Endothelial cell of umbilical vein (primary cell): ENCODE data around the gene RBMS3. TPM values are rescaled to one million over a fixed set of nuclear protein-coding genes. Genes with fewer than 3 reads are reported as not detected.

ENCODE experiments used
- BruUV-seq: library from RNA; stranded (reverse); fragments of 400-500 nt; replicated peaks from 2 replicates; lab custom pipeline; 2021; lab: Mats Ljungman, UMichigan
- CTCF ChIA-PET: fragments of 300-600, 350-600 bp; sonication (Branson Sonifier 250); formaldehyde crosslinking; loops from one replicate; lab custom pipeline; 2021; ENCODE audit warnings: antibody characterized with exemption, inconsistent platforms; lab: Charles Lee
- POLR2A ChIA-PET: fragments of 300-600, 350-600 bp; sonication (Branson Sonifier 250); formaldehyde crosslinking; loops from one replicate; lab custom pipeline; 2021; ENCODE audit warnings: antibody characterized with exemption, inconsistent platforms; lab: Charles Lee
- DNase-seq: peaks from one replicate; pipeline ENCODE4 v3.0.0-alpha.2; 2011; ENCODE audit warnings: low read depth, low spot score
- FAIRE-seq: peaks from 2 replicates; lab custom pipeline; 2011; peaks lifted over from hg19 to GRCh38; lab: Jason Lieb, UNC
- H2AFZ ChIP-seq: 2 replicates; pipeline ENCODE4 v1.6.0; 2012; ENCODE audit warnings: low read depth, low read length, control low read depth, inconsistent platforms
- H3K27ac ChIP-seq: 2 replicates; pipeline ENCODE4 v1.5.1; 2011; ENCODE audit warnings: low read depth, mild to moderate bottlenecking, control low read depth, low read length, moderate library complexity; ENCODE audit not compliant: insufficient read depth
- H3K27me3 ChIP-seq, 2 experiments: 2 replicates each; pipeline versions ENCODE4 v1.6.0 to v1.6.1; 2011; ENCODE audit warnings: low read length in 2 of 2, mixed read lengths in 1 of 2; ENCODE audit not compliant: control insufficient read depth in 2 of 2, insufficient read depth in 2 of 2
- H3K36me3 ChIP-seq, 2 experiments: 2 replicates in 1 of 2; 3 replicates in 1 of 2; pipeline ENCODE4 v1.5.1; 2011; ENCODE audit warnings: low read length in 2 of 2, mild to moderate bottlenecking in 1 of 2, moderate library complexity in 1 of 2; ENCODE audit not compliant: control insufficient read depth in 2 of 2, insufficient read depth in 2 of 2; ENCODE audit errors: extremely low read depth in 1 of 2
- H3K4me1 ChIP-seq: 3 replicates; pipeline ENCODE4 v1.5.1; 2011; ENCODE audit warnings: mild to moderate bottlenecking, low read length; ENCODE audit not compliant: control insufficient read depth, insufficient read depth; ENCODE audit errors: extremely low read depth
- H3K4me2 ChIP-seq: 2 replicates; pipeline ENCODE4 v1.6.1; 2011; ENCODE audit warnings: low read length, control low read depth, mixed read lengths; ENCODE audit not compliant: insufficient read depth
- H3K4me3 ChIP-seq, 3 experiments: fragments of 200-600 bp in 1 of 3; sonication (generic), shearing (Covaris generic) in 1 of 3; replicated peaks in 1 of 3; 2 replicates each; pipeline ENCODE4 v1.5.1; 2011 to 2016; ENCODE audit warnings: control low read depth in 3 of 3, low read length in 3 of 3, mild to moderate bottlenecking in 2 of 3, inconsistent platforms in 1 of 3, low read depth in 1 of 3, moderate library complexity in 1 of 3; ENCODE audit not compliant: insufficient read depth in 1 of 3
- H3K79me2 ChIP-seq: 2 replicates; pipeline ENCODE4 v1.6.0; 2012; ENCODE audit warnings: low read length, inconsistent platforms; ENCODE audit not compliant: control insufficient read depth, insufficient read depth
- H3K9ac ChIP-seq: replicated peaks from 2 replicates; pipeline ENCODE3; 2011; ENCODE audit warnings: low read length, control low read depth; ENCODE audit not compliant: insufficient read depth; ENCODE audit errors: extremely low read depth
- H3K9me1 ChIP-seq: replicated peaks from 3 replicates; pipeline ENCODE4 v1.6.0; 2011; ENCODE audit warnings: mild to moderate bottlenecking, low read length; ENCODE audit not compliant: control insufficient read depth, insufficient read depth; ENCODE audit errors: extremely low read depth
- H3K9me3 ChIP-seq: replicated peaks from 2 replicates; pipeline ENCODE4 v1.5.1; 2012; ENCODE audit warnings: low read length, inconsistent platforms; ENCODE audit not compliant: control insufficient read depth, insufficient read depth
- H4K20me1 ChIP-seq: replicated peaks from 2 replicates; pipeline ENCODE3; 2011; ENCODE audit warnings: mild to moderate bottlenecking, low read length; ENCODE audit not compliant: control insufficient read depth, insufficient read depth; ENCODE audit errors: extremely low read depth
- CTCF ChIP-seq, 2 donors: IDR thresholded peaks; 1 replicate in 1 of 2; 2 replicates in 1 of 2; pipeline ENCODE4 v1.5.1; 2011; ENCODE audit warnings: low read length in 2 of 2, mild to moderate bottlenecking in 2 of 2, moderate library complexity in 2 of 2, control low read depth in 1 of 2, inconsistent platforms in 1 of 2, low read depth in 1 of 2; ENCODE audit not compliant: insufficient read depth in 1 of 2; ENCODE audit errors: extremely low read depth in 1 of 2
- FOS ChIP-seq: IDR thresholded peaks from 2 replicates; pipeline ENCODE4 v1.6.1; 2011; ENCODE audit warnings: mild to moderate bottlenecking, low read length, moderate library complexity, borderline replicate concordance; ENCODE audit not compliant: insufficient read depth
- GATA2 ChIP-seq: IDR thresholded peaks from 2 replicates; pipeline ENCODE4 v1.7.0; 2011; ENCODE audit warnings: low read depth, mild to moderate bottlenecking, moderate library complexity, mixed read lengths, low read length; ENCODE audit not compliant: insufficient read length, insufficient read depth
- JUN ChIP-seq: IDR thresholded peaks from 2 replicates; pipeline ENCODE4 v1.6.1; 2011; ENCODE audit warnings: borderline replicate concordance, low read depth; ENCODE audit not compliant: insufficient read length, insufficient read depth
- MAX ChIP-seq: IDR thresholded peaks from 2 replicates; pipeline ENCODE4 v1.6.1; 2011; ENCODE audit not compliant: insufficient read depth, insufficient read length
- POLR2AphosphoS5 ChIP-seq: IDR thresholded peaks from 2 replicates; pipeline ENCODE4 v1.6.1; 2012; ENCODE audit warnings: low read depth, mild to moderate bottlenecking, control low read depth, low read length, moderate library complexity; ENCODE audit not compliant: insufficient read depth
- dilution Hi-C: fragments of 300-500 bp; cut with MboI; formaldehyde crosslinking; loops from one replicate; pipeline ENCODE4 v1.15.0; 2019; ENCODE audit warnings: low sequenced_read_pairs; ENCODE audit not compliant: extremely low pct_ligation_motif_present
- intact Hi-C: fragments of 100-400 bp; cut with micrococcal nuclease; formaldehyde crosslinking; loops from one replicate; pipeline ENCODE4 v1.10.0; 2022
- polyA plus RNA-seq, 4 experiments: library from polyadenylated mRNA; depleted of rRNA in 3 of 4; stranded (reverse) in 3 of 4; unstranded in 1 of 4; fragments of >200 nt; gene quantifications; 2 replicates each; pipeline versions ENCODE4 v1.2.1 to v1.2.3, GENCODE V29; 2011 to 2012; ENCODE audit warnings: missing spikeins in 1 of 4
- total RNA-seq: library from RNA; stranded (reverse); gene quantifications from 2 replicates; pipeline ENCODE4 v1.2.3, GENCODE V29; 2021

The RBMS3 gene
- total and polyA plus RNA-seq, 2 donors (not counting 3 experiments of a cell fraction or from before 2014, with no cell fraction given), result 13.6 to 42.3 TPM

- Histone ChIP-seq H4K20me1 (no peaks in the 10 kb centered on the region), H3K9ac (no peak overlapping the region), H3K27me3 (no peaks in the 10 kb centered on the region), H3K36me3 (no peaks in the 10 kb centered on the region), H3K4me2 (no peak overlapping the region), H3K4me1 (no peaks in the 10 kb centered on the region), H3K4me3 (no peak overlapping the region), H2AFZ (no peak overlapping the region), H3K27ac (no peak overlapping the region), H3K9me1 (no peaks in the 10 kb centered on the region), H3K9me3 (no peaks in the 10 kb centered on the region), H3K79me2 (no peaks in the 10 kb centered on the region)
- FAIRE-seq (no peak), DNase-seq (no peak)
- dilution Hi-C loops, result no loop called here
- intact Hi-C loops, result no loop called here
- POLR2A ChIA-PET, result no interaction called here
- CTCF ChIA-PET, result interaction anchor here (1.7 kb wide), 1 partner anchor 8 kb away, joined by 4 read pairs; no protein-coding TSS in a partner anchor
- BruUV-seq, result no TSS peak
- TF ChIP-seq JUN (no peak), CTCF (IDR thresholded peaks at IDR 0.05; ENCODE audit: extremely low read depth in 1 of 2, insufficient read depth in 1 of 2, low read depth in 1 of 2, low read length in 2 of 2) (no peak), POLR2AphosphoS5 (no peak)
Observed at GRCh38 chr3:29398787-29399186, 117.9 kb downstream of the RBMS3 start.

DNA sequence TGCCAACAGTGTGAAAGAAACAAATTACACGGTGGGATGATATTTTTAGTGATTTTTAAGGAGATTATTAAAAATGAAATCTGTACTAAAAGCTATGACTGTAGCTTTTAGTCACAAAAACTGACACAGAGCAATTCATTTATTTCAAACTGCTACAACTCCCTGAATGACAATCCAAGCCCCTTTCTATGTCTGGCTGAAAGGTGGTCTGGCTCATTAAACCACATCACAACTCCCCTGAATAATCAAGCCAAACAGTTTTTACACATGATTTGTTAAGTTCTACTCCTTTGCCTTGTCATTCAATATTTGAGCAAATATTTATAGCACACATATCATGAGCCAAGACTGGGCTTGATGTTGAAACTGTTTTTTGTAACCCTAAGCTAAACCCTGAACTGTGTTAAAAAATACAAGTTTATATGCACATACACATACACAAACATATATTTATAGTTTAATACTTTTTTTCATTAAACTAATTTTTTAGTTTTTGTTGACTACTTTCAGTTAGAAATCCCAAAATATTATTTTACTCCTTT is 125.5 kb downstream of the RBMS3 start:
- POLR2A ChIA-PET, result no interaction called here
- Histone ChIP-seq H2AFZ (no peak overlapping the region), H3K4me2 (no peak overlapping the region), H3K9ac (no peak overlapping the region), H3K9me1 (no peaks in the 10 kb centered on the region), H3K79me2 (no peaks in the 10 kb centered on the region), H4K20me1 (no peaks in the 10 kb centered on the region), H3K27ac (no peak overlapping the region), H3K4me3 (no peak overlapping the region), H3K36me3 (no peaks in the 10 kb centered on the region), H3K27me3 (no peaks in the 10 kb centered on the region), H3K4me1 (no peaks in the 10 kb centered on the region), H3K9me3 (no peaks in the 10 kb centered on the region)
- CTCF ChIA-PET, result interaction anchor here (1.3 to 1.8 kb wide), 3 partner anchors 8 to 15 kb away, joined by 4 to 6 read pairs (median 5); no protein-coding TSS in a partner anchor
- intact Hi-C loops, result no loop called here
- dilution Hi-C loops, result no loop called here
- DNase-seq, result no peak
- FAIRE-seq, result peak; percentile 26
- no TSS peak for BruUV-seq
- TF ChIP-seq POLR2AphosphoS5 (no peak), GATA2 (no peak), FOS (no peak), MAX (no peak)
